Keratinocyte (primary cell): ENCODE measurements around the gene SGCE. TPM values are rescaled to one million over a fixed set of nuclear protein-coding genes. Genes with fewer than 3 reads are reported as not detected.

Experiments
- DNase-seq: peaks from one replicate; pipeline ENCODE4 v3.0.0-alpha.2; 2011; ENCODE audit warnings: low read depth, missing footprints, low spot score
- FAIRE-seq: peaks from 2 replicates; lab custom pipeline; 2011; peaks lifted over from hg19 to GRCh38; lab: Jason Lieb, UNC
- H2AFZ ChIP-seq: 2 replicates; pipeline ENCODE4 v1.6.0; 2012; ENCODE audit warnings: low read length, control low read depth, inconsistent platforms; ENCODE audit not compliant: control insufficient read depth
- H3K27ac ChIP-seq: 2 replicates; pipeline ENCODE4 v1.5.1; 2011; ENCODE audit warnings: low read length; ENCODE audit not compliant: control insufficient read depth, insufficient read depth
- H3K27me3 ChIP-seq: 3 replicates; pipeline ENCODE4 v1.6.0; 2011; ENCODE audit warnings: low read length; ENCODE audit not compliant: control insufficient read depth, insufficient read depth; ENCODE audit errors: extremely low read depth
- H3K36me3 ChIP-seq, 2 experiments: 2 replicates in 1 of 2; 3 replicates in 1 of 2; pipeline ENCODE4 v1.5.1; 2011; ENCODE audit warnings: low read length in 2 of 2, mild to moderate bottlenecking in 1 of 2; ENCODE audit not compliant: control insufficient read depth in 2 of 2, insufficient read depth in 2 of 2; ENCODE audit errors: extremely low read depth in 1 of 2
- H3K4me1 ChIP-seq: 3 replicates; pipeline ENCODE4 v1.5.1; 2011; ENCODE audit warnings: low read length; ENCODE audit not compliant: control insufficient read depth, insufficient read depth; ENCODE audit errors: extremely low read depth
- H3K4me2 ChIP-seq: 3 replicates; pipeline ENCODE4 v1.6.0; 2011; ENCODE audit warnings: low read depth, low read length; ENCODE audit not compliant: control insufficient read depth, insufficient read depth; ENCODE audit errors: extremely low read depth
- H3K4me3 ChIP-seq, 3 experiments: fragments of 200-600 bp in 1 of 3; sonication (generic) in 1 of 3; 2 replicates in 2 of 3; 3 replicates in 1 of 3; pipeline ENCODE4 v1.5.1; 2011 to 2016; ENCODE audit warnings: low read length in 3 of 3, mild to moderate bottlenecking in 3 of 3, control low read depth in 2 of 3, inconsistent platforms in 1 of 3, low read depth in 1 of 3, mixed read lengths in 1 of 3, mixed run types in 1 of 3, moderate library complexity in 1 of 3; ENCODE audit not compliant: control insufficient read depth in 2 of 3, insufficient read depth in 2 of 3; ENCODE audit errors: extremely low read depth in 1 of 3
- H3K79me2 ChIP-seq: 2 replicates; pipeline ENCODE4 v1.6.0; 2012; ENCODE audit warnings: low read length; ENCODE audit not compliant: control insufficient read depth, insufficient read depth
- H3K9ac ChIP-seq: 3 replicates; pipeline ENCODE4 v1.6.0; 2011; ENCODE audit warnings: low read length; ENCODE audit not compliant: control insufficient read depth, insufficient read depth; ENCODE audit errors: extremely low read depth
- H3K9me1 ChIP-seq: 3 replicates; pipeline ENCODE4 v1.6.0; 2011; ENCODE audit warnings: low read length; ENCODE audit not compliant: control insufficient read depth, insufficient read depth; ENCODE audit errors: extremely low read depth
- H3K9me3 ChIP-seq: 2 replicates; pipeline ENCODE4 v1.5.1; 2012; ENCODE audit warnings: low read depth, low read length; ENCODE audit not compliant: control insufficient read depth
- H4K20me1 ChIP-seq: 3 replicates; pipeline ENCODE4 v1.6.0; 2011; ENCODE audit warnings: low read length; ENCODE audit not compliant: control insufficient read depth, insufficient read depth; ENCODE audit errors: extremely low read depth
- CTCF ChIP-seq, 3 experiments: IDR thresholded peaks in 1 of 3; conservative IDR thresholded peaks in 1 of 3; optimal IDR thresholded peaks in 1 of 3; 2 replicates in 2 of 3; 3 replicates in 1 of 3; pipeline versions ENCODE3 to v1.5.1; 2011; ENCODE audit warnings: low read length in 3 of 3, mild to moderate bottlenecking in 3 of 3, moderate library complexity in 2 of 3, control low read depth in 1 of 3, inconsistent platforms in 1 of 3; ENCODE audit not compliant: insufficient read depth in 2 of 3; ENCODE audit errors: extremely low read depth in 1 of 3
- EZH2 ChIP-seq: IDR thresholded peaks from one replicate; pipeline ENCODE4 v1.6.1; 2012; ENCODE audit warnings: inconsistent platforms, mild to moderate bottlenecking, low read length, moderate library complexity
- dilution Hi-C: fragments of 300-500 bp; cut with MboI; formaldehyde crosslinking; loops from one replicate; pipeline ENCODE4 v1.7.0; 2020; ENCODE audit warnings: low sequenced_read_pairs; ENCODE audit not compliant: extremely low pct_ligation_motif_present
- polyA plus RNA-seq, 5 experiments: library from polyadenylated mRNA; depleted of rRNA in 3 of 5; stranded (reverse) in 3 of 5; stranded (forward) in 1 of 5; unstranded in 1 of 5; fragments of >200 nt; gene quantifications; 1 replicate in 1 of 5; 2 replicates in 3 of 5; 3 replicates in 1 of 5; pipeline versions ENCODE4 v1.2.1 to v1.2.3, GENCODE V29; 2011 to 2012; ENCODE audit warnings: missing spikeins in 2 of 5, low read depth in 1 of 5, low replicate concordance in 1 of 5

The SGCE gene
- polyA plus RNA-seq, 1 donor (not counting 4 experiments of a cell fraction or from before 2014, with no cell fraction given): 7.9 TPM

GRCh38 chr7:94701555-94701973 lies 45.6 kb upstream of the SGCE start:
- H3K4me1 ChIP-seq: peaks cover 29% of the 10 kb centered on the region
- H3K9ac ChIP-seq: no peak overlapping the region
- no peaks in the 10 kb centered on the region for H3K79me2 ChIP-seq
- H3K36me3 ChIP-seq: no peaks in the 10 kb centered on the region
- DNase-seq (no peak), FAIRE-seq (peak; percentile 85)
- TF ChIP-seq CTCF (optimal IDR thresholded peaks at IDR 0.05 in 1 of 3, IDR thresholded peaks at IDR 0.05 in 1 of 3, conservative IDR thresholded peaks at IDR 0.05 in 1 of 3; ENCODE audit: extremely low read depth in 1 of 3, insufficient read depth in 2 of 3, low read length in 3 of 3) (no peak), EZH2 (no peak)
- H3K4me3 ChIP-seq: no peak overlapping the region
- peak overlapping the region; percentile 17 for H3K4me2 ChIP-seq
- dilution Hi-C loops: no loop called here
- no peaks in the 10 kb centered on the region for H3K9me3 ChIP-seq
- no peaks in the 10 kb centered on the region for H3K9me1 ChIP-seq
- H4K20me1 ChIP-seq: no peaks in the 10 kb centered on the region
- peak overlapping the region; percentile 73 for H2AFZ ChIP-seq
- no peaks in the 10 kb centered on the region for H3K27me3 ChIP-seq
- peak overlapping the region; percentile 3 for H3K27ac ChIP-seq

GRCh38 chr7:94700926-94701554 lies 45.1 kb upstream of the SGCE start:
- DNase-seq (no peak), FAIRE-seq (no peak)
- Histone ChIP-seq H3K79me2 (no peaks in the 10 kb centered on the region), H3K9me3 (no peaks in the 10 kb centered on the region), H4K20me1 (no peaks in the 10 kb centered on the region), H3K27ac (peak overlapping the region; percentile 3), H3K4me3 (no peak overlapping the region), H3K4me1 (peaks cover 29% of the 10 kb centered on the region), H3K4me2 (peak overlapping the region; percentile 17), H3K9ac (no peak overlapping the region), H3K27me3 (no peaks in the 10 kb centered on the region), H3K9me1 (no peaks in the 10 kb centered on the region), H3K36me3 (no peaks in the 10 kb centered on the region), H2AFZ (peak overlapping the region; percentile 73)
- dilution Hi-C loops: no loop called here
- TF ChIP-seq CTCF (optimal IDR thresholded peaks at IDR 0.05 in 1 of 3, IDR thresholded peaks at IDR 0.05 in 1 of 3, conservative IDR thresholded peaks at IDR 0.05 in 1 of 3; ENCODE audit: extremely low read depth in 1 of 3, insufficient read depth in 2 of 3, low read length in 3 of 3) (no peak), EZH2 (no peak)
